A204.1 (cell line): ENCODE measurements around the gene TBRG4.

ENCODE experiments used
- FAIRE-seq: peaks from 2 replicates; lab custom pipeline; 2012; peaks lifted over from hg19 to GRCh38; lab: Jason Lieb, UNC

The TBRG4 gene

DNA sequence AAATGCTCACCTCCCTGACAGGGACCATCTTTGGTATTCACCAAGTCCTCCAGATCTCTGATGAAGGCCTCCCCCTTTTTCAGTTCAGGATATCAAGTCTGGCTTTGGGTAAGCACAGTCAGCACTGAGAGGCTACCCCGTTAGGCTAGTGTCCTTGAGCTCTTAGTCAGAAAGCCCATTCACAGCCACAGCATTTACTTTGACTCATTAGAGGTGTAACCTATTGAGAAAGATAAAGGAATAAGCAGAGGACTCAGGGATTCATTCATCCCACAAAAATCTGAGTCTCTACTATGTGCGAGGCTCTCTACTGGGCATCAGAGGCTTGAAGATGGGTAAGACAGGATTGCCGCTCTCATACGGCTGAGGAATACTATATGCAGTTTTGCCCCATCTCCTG is 32.1 kb upstream of the TBRG4 start:
- no peak for FAIRE-seq

DNA sequence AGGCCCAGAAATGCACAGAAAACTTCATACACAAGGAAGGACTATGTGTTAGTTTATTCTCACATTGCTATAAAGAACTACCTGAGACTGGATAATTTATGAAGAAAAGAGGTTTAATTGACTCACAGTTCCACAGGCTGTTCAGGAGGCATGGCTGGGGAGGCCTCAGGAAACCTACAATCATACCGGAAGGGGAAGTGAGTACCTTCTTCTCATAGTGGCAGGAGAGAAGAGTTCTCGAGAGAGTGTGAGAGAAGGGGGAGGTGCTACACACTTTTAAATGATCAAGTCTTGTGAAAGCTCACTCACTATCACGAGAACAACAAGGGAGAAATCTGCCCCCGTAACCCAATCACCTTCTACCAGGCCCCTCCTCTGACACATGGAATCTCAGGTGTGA is 29.3 kb upstream of the TBRG4 start:
- FAIRE-seq: no peak

DNA sequence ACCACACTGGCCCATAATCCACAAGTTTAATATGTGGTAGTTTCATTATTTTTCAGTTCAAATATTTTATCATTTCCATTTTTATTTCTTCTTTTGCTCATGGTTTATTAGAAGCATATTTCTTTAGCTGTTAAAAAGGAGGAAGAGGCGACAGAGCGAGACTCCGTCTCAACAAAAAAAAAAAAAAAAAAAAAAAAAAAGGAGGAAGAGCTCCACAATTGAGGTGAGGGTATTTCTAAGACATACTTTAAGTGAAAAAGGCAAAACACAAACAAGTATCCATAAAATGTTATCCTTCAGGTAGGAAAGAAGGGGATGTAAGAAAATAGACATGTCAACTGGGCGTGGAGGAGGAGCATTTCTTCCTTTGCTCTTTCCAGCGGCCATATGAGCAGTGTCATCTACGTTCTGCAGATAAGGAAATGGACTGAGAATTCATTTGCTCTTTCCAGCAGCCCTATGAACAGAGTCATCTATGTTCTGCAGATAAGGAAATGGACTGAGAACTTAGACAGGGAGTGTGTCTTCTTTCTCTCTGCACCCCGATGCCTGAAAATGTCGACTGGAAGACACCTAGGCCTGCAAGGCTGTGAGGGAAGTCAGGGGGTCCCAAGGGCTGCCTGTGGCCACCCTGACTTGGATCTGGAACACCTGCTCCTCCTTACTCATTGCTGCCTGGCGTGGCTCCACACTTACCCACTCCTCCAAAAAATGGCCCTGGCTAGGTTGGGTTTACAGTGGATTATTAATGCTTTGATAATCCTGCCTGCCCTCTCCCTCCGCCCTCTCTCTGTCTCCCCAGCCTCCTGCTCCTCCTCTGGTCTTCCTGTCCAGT is 27.2 kb upstream of the TBRG4 start:
- FAIRE-seq: no peak

DNA sequence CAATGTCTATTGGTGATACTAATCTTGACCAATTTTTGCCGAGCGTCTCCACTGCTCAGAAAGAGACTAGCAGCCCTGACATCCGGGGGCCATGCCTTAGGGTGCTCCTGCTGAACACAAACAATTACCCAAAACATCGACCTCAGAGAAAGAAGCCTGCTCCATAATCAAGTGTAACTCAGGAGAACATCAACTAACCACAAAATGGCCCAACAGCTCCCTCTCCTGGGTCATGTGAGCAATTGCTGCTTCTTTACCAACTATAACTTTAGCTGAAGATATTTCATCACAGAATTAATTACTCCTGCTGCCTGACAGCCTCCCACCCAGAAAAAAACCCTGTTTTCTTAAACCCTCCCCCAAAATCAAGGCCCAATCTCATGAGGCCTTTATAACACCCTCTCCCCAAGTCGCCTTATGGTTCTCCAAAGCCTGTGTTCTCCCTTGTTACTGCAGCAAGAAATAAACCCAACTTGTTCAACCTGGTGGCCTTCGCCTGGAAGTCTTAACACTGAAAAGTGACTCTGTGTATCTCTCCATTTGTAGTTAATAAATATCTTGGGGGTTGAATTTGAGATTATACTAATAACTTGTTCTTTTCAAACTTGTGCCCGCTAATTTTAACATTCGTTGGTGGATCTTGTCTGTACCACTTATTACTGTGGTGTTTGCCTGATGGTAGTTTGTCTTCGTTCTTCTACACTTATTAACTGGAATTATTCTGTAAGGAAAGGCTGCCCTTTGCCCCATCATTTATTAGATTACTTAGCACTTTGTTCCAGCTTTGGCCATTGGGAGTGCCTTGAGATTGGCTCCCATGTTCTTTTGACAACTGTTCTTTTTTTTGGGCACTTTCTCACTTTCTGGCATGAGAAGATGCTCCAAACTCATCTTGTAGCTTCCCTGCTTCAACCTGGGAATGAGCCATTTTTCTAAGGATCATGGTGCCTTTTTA is 24.9 kb upstream of the TBRG4 start:
- FAIRE-seq: no peak

DNA sequence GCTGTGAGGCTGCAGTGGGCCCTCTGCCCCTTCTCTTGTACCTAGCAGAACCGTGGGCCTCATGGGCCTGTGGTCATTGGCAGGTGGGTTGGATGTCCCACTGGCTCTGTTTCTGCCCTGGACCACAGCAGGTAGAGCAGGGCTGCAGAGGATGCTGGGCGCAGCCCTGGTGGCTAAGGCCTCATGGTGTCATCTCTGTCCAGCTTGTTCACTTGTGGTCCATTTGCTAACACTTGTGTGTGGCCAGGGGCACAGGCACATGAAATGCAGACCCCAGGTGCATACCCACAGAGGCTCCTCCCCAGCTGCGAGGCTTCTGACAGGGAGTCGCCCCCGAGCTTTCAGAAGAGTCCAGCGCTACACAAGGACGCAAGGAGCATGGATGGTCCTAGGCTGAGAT is 22.4 kb upstream of the TBRG4 start:
- no peak for FAIRE-seq

DNA sequence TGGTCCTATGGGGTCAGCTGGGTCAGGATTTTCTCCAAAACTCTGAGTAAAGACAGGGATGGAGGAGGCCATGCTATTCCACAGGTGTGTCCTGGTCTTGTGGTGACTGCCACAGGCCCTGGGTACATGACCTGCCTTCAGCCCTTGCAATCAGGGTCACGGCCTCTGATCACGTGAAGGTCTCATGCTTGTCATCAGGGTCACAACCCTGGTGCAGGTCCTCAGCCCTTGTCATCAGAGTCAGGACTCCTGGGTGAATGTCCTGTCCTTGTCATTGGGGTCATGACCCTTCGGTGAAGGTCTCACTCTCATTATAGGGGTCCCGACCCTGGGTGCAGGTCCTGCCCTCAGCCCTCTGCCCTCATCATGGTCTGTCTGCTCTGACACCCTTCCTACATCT is 21.9 kb upstream of the TBRG4 start:
- no peak for FAIRE-seq

DNA sequence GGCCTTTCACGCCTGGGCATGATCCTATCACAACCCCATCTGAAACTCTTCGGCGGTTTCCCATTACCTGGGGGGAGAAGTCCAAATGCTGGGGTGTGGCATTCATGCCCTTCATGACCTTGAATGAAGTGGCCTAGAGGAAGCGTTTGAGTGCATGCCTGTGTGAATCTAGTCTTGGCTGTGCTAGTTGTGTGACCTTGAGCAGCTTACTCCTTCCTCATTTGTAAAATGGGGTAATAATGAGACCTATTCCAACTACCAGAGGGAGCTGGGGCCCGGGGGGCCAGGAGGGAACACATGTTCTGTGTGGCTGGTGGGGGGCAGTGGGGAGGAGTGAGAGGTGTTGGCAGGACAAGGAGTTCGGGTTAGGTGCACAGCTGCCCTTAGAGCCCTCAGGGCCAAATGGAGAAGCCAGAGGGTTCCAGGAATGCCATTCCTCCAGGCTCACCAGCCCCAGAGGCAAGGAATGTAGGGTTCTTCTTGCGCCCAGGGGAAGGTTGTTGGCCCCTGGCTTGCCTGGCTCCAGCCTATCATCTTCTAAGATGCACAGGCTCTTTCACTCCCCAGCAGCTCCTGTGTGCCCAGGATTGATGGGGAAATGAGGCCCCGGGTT is 21.3 kb upstream of the TBRG4 start:
- FAIRE-seq: no peak

DNA sequence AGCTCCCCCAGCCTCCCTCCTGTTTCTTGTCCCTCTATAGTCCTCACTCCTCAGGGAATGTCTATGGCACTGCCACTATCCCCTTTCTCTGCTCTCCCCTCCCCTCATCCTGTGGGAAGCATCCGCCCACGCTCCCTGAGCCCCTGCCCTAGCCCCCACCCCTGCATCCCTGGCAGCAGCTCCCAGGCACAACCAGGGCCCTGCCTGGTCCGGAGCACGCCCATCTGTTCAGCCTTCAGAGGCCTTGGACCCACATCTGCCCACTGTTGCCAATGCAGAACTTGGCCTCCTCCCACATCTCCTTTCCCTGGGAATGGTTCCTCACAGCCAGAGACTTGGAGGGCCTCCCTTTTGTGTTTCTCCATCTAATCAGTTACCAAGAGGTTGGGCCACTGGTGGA is 20.4 kb upstream of the TBRG4 start:
- FAIRE-seq: no peak

DNA sequence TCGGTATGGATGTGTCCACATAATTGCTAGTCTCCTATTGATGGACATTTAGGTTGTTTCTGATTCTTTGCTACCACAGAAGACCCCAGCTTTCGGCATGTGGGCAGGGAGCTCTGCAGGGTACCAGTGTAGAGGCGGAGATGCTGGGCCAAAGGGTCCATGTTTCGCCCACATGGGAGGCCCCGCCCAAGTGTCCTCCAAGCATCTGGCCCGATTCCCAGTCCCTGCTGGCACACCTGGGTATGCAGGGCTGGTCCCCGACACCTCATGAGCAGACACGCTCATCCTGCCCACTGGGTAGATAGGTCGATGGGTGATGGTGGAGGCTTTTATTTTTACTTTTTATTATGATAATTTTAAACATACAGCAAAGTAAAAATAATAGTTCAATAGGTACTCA is 19.4 kb upstream of the TBRG4 start:
- FAIRE-seq: no peak

DNA sequence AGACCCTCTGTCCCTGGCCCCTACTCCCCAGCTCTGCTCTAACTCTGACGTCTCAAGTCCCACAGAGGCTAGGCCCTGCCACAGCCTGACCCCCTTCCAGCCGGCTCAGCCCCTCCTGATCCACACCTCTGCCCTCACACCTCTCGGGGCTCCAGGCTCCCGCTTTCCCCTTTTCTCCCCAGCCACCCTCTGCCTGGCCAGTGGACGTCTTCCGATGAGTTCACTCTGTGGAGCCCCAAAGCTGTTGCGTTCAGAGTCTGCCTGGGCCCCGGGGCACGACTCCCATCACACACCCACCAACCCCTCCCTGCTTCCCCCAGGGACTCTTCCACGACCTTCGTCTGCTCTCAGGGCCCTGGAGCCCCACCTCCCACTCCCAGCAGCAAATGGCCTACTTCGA is 18.4 kb upstream of the TBRG4 start:
- FAIRE-seq: no peak

DNA sequence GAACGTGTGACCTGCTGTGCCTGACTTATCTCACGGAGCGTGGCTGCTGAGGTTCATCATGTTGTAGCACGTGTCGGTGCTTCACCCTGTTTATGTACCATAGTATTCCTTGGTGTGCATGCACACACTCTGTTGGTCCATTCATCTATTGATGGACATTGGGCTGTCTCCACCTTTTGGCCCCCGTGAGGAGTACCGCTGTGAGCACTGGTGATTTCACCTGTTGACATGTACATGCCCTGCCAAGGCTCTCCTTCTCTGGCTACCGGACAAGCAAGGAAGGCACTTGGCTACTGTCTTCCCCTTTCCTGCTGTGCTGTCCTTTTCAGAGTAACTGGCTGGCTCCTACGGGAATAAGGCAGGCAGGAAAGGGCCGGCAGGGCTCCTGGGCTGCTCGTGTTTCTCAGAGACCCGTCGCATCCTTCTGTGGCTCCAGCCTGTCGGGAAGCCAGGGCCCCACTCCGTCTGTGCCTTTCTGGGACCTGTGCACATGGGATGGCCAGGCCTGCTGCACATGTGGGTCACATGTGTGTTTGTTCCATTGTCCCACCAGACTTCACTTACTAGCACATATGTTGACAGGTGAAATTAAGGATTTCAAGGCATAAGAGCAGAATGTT is 17.8 kb upstream of the TBRG4 start:
- no peak for FAIRE-seq

DNA sequence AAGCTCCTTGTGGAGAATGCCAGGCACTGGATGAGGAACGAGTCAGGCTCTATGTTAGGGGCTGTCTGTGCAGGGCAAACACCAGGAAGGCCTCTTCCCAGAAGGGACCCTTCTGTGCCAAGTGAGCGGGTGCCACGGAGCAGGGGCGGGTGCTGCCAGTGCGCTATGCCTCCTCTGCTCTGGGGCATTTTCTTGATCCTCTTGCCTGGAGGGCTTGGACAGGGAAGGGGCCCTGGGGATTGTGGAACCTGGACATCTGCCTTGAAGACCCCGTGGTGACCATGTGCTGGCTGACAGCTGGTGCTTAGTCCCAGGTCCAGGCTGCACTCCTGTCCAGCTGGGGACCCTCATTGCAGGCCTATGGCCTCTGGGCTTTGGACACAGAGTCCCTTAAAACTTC is 15.4 kb upstream of the TBRG4 start:
- FAIRE-seq: no peak

DNA sequence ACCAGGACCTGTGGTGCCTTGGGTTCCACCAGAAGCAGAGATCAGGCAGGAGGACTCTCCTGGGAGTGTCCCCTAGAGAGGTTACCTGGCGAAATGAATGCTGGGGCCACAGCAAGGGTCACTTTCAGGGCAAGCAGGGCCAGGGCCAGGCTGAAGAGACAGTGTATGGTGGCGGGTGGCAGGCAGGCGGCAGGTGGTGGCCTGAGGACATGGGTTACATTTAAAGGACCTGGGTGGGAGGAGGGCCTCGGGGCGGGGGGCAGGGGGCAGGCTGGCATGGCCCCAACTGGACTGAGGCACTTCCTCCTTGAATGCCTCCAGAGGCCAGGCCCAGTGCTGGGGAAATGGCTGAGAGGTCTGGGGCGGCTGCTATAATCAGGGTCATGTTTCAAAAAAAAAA is 14.7 kb upstream of the TBRG4 start:
- FAIRE-seq: no peak

DNA sequence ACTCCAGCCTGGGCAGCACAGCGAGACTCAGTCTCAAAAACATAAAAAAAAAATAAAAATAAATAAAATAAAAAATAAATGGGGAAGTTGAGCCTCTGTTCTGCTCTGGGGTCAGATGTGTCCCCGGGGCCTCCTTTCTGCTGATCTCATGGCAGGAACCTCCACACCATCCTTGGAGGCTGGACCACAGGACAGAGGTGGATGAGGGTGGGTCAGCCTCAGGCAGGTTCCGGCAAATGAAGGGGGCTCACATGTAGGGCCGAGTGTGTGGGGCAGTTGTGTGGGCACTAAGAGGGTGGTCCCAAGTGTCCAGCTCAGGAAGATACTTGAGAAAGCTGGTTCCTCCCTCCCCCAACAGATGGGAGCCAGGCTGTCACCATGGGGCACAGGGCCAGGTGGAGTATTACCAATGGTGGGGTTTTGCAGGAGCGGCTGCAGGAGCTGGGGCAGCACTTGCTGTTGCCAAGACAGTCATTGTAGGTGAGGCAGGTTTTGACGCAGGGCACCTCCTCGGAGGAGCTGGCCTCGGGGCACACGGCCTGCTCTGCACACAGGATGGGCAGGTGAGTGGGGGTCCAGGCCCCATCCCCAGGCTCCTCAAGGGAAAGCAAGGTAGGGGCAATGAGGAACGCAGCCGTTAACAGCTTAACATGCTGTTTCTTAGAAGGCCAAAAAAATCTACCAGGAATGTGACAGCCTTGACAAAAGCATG is 13.9 kb upstream of the TBRG4 start:
- FAIRE-seq: no peak

DNA sequence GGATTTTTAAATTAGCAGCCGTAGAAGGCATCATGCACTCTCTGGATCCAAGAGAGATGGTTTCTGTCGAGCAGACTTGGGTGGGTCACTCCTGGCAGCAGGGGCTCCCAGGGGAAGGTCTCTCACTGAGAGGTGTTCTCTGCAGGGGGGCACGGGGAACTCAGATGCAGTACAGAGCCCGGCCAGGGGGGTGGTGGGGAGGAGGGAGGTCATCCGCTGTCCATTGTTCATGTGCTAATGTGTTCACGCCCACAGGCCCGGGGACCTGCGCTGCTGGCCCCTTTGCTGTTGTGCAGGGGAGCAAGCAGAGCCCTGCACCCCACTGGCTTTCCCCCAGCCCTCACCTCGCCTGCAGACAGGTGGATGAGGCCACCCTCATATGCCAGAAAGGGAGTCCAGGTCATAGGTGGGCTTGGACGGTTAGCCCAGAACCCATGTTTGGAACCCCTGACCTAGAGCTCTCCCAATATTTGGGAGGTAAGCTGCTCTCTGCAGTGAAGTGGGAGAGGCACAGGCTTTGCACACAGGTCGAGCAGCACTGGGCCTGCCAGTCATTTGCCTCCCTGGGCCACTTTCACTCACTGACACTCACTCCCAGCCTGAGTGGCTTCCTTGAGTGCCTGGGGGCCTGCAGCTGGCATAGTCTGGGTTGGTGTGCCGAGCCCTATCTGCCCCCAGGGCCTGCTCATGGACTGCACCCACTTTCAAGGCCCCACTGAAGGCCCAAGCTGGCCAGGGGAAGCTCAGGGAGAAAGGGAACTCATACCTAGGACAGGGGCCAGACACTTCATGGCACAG is 12.6 kb upstream of the TBRG4 start:
- no peak for FAIRE-seq

DNA sequence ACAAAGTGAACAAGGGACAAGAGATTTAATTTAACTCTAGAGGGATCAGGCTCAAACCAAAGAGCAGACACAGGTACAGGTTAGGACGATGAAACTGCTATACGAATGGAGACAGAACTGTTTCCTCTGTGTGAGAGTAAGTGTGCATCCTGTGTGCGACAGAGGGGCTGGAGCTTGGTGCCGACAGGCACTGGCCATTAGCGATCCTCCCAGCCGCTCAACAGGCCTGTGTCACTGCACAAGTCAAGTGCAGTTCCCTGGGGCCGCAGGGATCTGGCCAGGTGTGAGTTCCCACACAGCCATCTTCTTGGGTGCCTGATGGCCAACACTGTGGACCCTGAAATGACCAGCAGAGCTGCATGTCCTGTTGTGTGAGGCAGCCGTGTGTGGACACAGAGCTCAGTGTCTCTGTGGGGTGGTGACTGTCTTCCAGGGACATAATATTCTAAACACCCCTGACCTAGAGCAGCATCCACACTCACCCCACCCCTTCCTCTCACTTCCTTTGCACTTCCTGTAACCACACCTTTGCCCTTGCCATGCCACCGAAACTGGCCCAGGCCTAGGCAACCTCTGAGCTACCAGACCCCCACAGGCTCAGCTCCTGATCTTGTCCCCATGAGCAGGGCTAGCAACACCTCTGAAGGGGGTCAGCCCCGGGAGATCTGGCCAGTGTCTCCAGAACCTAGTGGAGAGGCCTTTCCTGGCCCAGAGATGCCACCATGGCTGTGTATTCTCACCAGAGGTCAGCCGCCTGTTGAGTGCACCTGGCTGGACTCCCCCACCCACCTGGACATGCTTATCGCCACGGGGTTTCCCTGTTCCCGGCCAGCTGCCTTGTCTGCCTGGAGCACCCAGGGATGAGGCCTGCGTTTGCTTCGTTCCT is 11.7 kb upstream of the TBRG4 start:
- no peak for FAIRE-seq

DNA sequence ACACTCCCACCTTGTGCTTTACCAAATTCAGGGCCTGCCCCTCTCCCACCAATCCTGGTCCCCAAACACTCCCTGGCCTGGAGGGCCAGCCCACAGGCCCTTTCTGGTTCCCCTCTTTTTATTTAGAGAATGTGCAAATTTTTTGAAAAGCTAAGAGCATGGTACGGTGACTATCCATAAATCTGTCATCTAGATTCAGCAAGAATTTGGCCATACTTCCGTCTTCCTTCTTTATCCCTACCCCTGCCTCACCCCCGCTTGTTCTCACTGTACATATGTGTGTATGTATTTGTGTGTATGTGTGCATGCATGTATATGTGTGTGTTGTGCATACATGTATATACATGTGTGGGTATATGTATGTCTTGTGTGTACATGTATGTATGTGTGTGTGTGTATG is 8.1 kb upstream of the TBRG4 start:
- no peak for FAIRE-seq

DNA sequence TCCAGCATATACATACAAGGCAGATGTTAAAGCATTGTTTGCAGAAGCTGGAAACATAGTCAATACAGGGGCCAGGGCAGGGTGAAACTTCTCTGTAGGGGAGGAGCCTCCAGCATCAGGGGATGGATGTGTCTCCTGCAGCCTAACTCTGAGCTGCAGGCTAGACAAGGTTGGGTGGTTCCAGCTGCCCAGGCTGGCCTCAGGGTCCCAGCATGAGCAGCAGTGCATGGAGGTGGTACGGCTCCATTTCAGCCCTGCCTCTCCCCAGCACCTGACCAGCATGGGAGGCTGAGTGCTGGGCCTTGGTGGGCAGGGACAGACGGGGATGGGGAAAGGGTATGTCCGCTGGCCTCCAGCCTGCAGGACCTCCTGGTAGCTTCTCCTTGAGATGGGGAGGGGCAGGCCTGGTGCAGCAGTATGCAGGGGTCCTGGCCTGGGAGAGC is 7.4 kb upstream of the TBRG4 start:
- no peak for FAIRE-seq

DNA sequence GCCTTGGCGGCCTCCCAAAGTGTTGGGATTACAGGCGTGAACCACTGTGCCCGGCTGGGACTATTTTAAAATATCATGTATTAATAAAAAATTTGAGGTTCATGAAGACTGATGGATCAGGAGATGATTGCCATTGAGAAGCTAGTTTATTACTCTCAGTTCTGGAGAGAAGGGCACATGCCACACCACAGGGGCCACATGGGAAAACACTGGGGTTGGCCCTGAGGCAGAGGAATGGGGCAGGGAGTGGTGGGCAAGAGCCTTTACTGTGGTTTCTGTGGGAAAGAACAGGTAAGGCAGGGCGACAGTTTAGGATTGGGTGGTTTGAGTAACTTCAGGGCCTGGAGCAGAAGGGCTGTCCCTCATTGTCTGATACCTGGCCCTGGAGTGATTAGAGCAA is 6.8 kb upstream of the TBRG4 start:
- no peak for FAIRE-seq

DNA sequence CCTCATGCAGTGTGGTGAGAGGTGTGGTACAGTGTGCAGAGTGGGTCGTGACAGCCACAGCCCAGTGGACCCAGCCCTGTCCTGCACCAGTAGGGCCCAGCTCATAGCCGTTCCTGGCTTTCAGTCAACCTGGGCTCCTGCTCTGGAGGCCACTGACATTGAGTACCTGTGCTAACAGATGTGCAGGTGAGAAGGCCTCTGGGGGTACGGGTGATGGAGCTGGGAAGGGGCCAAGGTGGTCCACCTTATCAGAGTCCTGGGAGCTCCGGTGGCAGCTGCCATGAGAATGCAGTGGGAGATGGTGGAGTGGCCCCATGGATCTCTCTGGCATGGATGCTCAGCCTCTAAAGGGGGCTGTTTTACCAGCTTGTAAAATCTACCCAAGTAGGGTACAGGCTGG is 6.1 kb upstream of the TBRG4 start:
- FAIRE-seq: no peak
